Activated naive CD8-positive, alpha-beta T cell treated with anti-CD3 and anti-CD28 coated beads, Interleukin-2, amount 10 ng/mL, durations not matched to agents 7 days and 5 days (primary cell): ENCODE results near the gene FREM2. TPM values are rescaled to one million over a fixed set of nuclear protein-coding genes. Genes with fewer than 3 reads are reported as not detected.

Experiments used
- ATAC-seq: fragments of 150-1000 bp; cut with Tn5 transposase; one replicate; pipeline ENCODE4 v1.10.0; 2021; ENCODE audit warnings: low read depth, moderate library complexity
- POLR2A ChIA-PET: fragments of 350-600 bp; sonication (Branson Sonifier 250); formaldehyde crosslinking; loops from one replicate; lab custom pipeline; 2021; ENCODE audit warnings: antibody characterized with exemption; lab: Charles Lee
- DNase-seq: peaks from one replicate; pipeline ENCODE4 v3.0.0; 2021
- H3K27ac Mint-ChIP-seq: one replicate; pipeline ENCODE4 v1.8.0; 2022; ENCODE audit warnings: mild to moderate bottlenecking, mixed read lengths
- H3K27me3 Mint-ChIP-seq: one replicate; pipeline ENCODE4 v1.8.0; 2022; ENCODE audit warnings: mild to moderate bottlenecking, moderate library complexity, mixed read lengths
- H3K36me3 Mint-ChIP-seq: one replicate; pipeline ENCODE4 v1.8.0; 2021; ENCODE audit warnings: mild to moderate bottlenecking, mixed read lengths
- H3K4me1 Mint-ChIP-seq: one replicate; pipeline ENCODE4 v1.8.0; 2021; ENCODE audit warnings: mixed read lengths
- H3K4me3 Mint-ChIP-seq: one replicate; pipeline ENCODE4 v1.8.0; 2022; ENCODE audit warnings: mild to moderate bottlenecking, moderate library complexity, mixed read lengths
- H3K9me3 Mint-ChIP-seq: one replicate; pipeline ENCODE4 v1.8.0; 2021; ENCODE audit warnings: mixed read lengths
- total RNA-seq, 2 experiments: library from RNA; stranded (reverse); gene quantifications; one replicate each; pipeline ENCODE4 v1.2.3, GENCODE V29; 2021

FREM2 gene
- total RNA-seq, 2 experiments from 2014 or later, result not detected

DNA sequence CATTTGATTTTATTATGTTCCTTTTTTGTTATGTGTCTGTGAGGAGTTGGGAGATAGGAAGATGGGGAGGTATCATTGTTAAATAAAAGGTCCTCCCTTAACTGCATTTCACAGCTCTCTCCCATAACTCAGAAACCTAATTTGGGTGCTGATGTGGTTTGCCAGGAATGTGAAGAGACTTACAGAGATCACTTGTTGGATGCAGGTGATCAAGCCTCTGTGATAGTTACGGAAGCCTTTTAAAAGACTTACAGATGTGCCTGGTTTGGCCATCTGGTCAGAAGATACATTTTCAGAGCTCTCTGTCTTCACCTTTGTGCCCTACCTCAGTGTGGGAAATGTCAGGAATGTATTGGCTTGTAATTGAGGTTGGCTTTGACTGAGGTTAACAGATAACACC, 157.7 kb downstream of the FREM2 start:
- H3K4me1 Mint-ChIP-seq, result no peaks in the 10 kb centered on the region
- peaks cover 3% of the 10 kb centered on the region for H3K27me3 Mint-ChIP-seq
- DNase-seq (no peak), ATAC-seq (no peak)
- no peaks in the 10 kb centered on the region for H3K9me3 Mint-ChIP-seq
- no peak overlapping the region for H3K4me3 Mint-ChIP-seq
- H3K36me3 Mint-ChIP-seq, result no peaks in the 10 kb centered on the region
- POLR2A ChIA-PET, result no interaction called here
- no peak overlapping the region for H3K27ac Mint-ChIP-seq

DNA sequence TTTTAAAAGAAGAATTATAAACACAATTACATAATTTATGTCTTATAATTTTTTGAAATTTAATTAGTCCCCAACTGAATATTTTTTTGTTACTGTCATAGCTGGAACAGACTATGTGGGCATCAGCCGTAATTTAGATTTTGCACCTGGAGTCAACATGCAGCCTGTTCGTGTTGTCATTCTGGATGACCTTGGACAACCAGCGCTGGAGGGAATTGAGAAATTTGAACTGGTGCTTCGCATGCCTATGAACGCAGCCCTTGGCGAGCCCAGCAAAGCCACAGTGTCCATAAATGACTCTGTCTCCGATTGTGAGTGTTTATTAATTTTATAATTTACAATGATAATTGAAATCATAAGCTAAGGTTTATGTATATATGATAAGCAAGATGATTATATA, 161.5 kb downstream of the FREM2 start:
- Mint-ChIP-seq H3K27me3 (peaks cover 3% of the 10 kb centered on the region), H3K4me1 (no peaks in the 10 kb centered on the region), H3K27ac (no peak overlapping the region), H3K4me3 (no peak overlapping the region), H3K36me3 (no peaks in the 10 kb centered on the region), H3K9me3 (no peaks in the 10 kb centered on the region)
- POLR2A ChIA-PET, result no interaction called here
- ATAC-seq (no peak), DNase-seq (no peak)

DNA sequence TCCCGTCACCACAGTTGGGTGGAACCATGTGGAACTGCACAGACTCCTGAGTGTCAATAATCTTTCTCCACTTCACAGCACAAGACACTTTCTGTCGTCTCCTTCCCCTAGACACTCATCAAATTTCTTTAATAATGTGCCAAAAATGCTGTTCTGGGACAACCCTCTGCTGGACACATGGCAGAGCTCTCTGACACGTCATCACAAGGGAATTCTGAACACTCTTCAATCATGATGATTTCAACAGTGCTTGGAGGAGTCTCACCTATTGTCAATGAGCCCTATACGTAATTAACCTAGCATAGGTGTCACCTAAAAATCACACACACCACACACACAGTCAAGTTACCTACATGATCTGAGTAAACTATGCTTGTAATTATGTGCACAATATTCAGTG, 162.4 kb downstream of the FREM2 start:
- no peak for ATAC-seq

DNA sequence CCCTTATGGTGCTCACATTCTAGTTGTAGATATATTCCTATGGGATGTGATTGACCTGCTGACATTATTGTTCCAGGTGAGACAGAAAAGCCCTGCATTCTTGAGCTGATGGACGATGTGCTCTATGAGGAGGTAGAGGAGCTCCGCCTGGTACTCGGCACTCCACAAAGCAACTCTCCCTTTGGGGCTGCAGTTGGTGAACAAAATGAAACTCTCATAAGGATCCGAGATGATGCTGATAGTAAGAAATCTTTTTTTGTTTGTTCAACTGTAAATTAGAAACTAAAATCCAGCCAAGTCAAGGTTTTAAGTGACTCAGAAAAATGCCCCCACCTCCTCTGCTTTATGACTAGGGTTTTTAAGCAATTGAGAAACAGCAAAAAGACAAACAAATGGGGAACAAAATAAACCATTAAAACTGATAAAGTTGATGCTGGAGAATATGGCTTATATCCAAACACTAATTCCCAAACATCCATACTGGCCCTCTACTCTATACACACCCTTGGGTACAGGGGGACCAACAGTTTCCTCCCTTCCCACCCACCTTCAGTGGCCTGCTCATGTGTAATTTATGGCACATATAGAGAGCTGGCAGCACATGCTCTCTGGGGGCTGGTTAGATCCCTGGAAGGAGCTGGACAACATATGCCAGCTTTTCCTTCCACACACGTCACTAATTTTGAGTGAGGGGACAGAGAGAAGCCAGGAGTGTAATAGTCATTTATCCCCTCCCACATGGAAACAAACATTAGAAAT, 164.2 kb downstream of the FREM2 start:
- H3K36me3 Mint-ChIP-seq, result no peaks in the 10 kb centered on the region
- DNase-seq (no peak), ATAC-seq (no peak)
- H3K4me3 Mint-ChIP-seq, result no peak overlapping the region
- POLR2A ChIA-PET, result no interaction called here
- no peaks in the 10 kb centered on the region for H3K9me3 Mint-ChIP-seq
- no peak overlapping the region for H3K27ac Mint-ChIP-seq
- H3K27me3 Mint-ChIP-seq, result peaks cover 4% of the 10 kb centered on the region
- H3K4me1 Mint-ChIP-seq, result no peaks in the 10 kb centered on the region

More for the DNA sequence above, 162.4 kb downstream of the FREM2 start:
- no peaks in the 10 kb centered on the region for H3K4me1 Mint-ChIP-seq
- no peak overlapping the region for H3K27ac Mint-ChIP-seq
- DNase-seq, result no peak
- no peaks in the 10 kb centered on the region for H3K36me3 Mint-ChIP-seq
- no peaks in the 10 kb centered on the region for H3K9me3 Mint-ChIP-seq
- POLR2A ChIA-PET, result no interaction called here
- H3K4me3 Mint-ChIP-seq, result no peak overlapping the region
- H3K27me3 Mint-ChIP-seq, result peaks cover 3% of the 10 kb centered on the region

DNA sequence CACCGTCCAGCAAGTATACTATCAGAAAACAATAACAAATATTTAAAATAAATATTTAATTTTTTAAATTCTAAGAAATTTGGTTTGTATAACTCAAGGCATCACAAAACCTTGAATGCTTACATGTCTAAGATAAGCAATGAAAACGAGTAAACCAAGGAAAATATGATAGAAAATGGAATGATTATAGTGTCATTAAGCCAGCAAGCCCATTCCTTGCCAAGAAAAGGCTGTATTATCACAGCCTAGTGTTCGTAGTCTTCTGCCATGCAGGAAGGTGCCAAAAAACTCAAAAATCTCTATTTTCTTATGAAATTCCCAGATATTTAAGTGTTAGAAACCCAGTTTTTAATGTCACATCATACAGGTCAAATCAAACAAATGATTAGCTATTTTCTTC, 167.3 kb downstream of the FREM2 start:
- no peak overlapping the region for H3K27ac Mint-ChIP-seq
- H3K4me3 Mint-ChIP-seq, result no peak overlapping the region
- peaks cover 2% of the 10 kb centered on the region for H3K27me3 Mint-ChIP-seq
- ATAC-seq (no peak), DNase-seq (no peak)
- no peaks in the 10 kb centered on the region for H3K36me3 Mint-ChIP-seq
- H3K4me1 Mint-ChIP-seq, result no peaks in the 10 kb centered on the region
- POLR2A ChIA-PET, result no interaction called here
- no peaks in the 10 kb centered on the region for H3K9me3 Mint-ChIP-seq

DNA sequence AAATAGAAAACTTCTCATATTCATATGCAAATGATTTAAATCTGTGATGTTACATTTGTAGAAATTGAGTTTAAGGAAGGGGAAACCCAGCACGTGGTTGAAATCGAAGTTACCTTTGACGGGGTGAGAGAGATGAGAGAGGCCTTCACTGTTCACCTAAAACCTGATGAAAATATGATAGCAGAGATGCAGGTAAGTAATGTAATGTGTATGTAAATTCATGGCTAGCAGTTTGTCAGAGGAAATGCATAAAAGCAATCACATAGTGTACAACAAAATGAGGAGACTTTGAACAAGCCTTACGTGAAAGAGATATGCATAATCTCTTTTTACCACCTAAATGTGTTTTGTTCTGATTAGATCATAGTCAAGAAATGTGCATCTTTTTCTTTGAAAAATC, 169.2 kb downstream of the FREM2 start:
- no peaks in the 10 kb centered on the region for H3K9me3 Mint-ChIP-seq
- DNase-seq (no peak), ATAC-seq (no peak)
- H3K27ac Mint-ChIP-seq, result no peak overlapping the region
- H3K36me3 Mint-ChIP-seq, result no peaks in the 10 kb centered on the region
- H3K4me1 Mint-ChIP-seq, result no peaks in the 10 kb centered on the region
- no peak overlapping the region for H3K4me3 Mint-ChIP-seq
- peaks cover 8% of the 10 kb centered on the region for H3K27me3 Mint-ChIP-seq
- POLR2A ChIA-PET, result no interaction called here

DNA sequence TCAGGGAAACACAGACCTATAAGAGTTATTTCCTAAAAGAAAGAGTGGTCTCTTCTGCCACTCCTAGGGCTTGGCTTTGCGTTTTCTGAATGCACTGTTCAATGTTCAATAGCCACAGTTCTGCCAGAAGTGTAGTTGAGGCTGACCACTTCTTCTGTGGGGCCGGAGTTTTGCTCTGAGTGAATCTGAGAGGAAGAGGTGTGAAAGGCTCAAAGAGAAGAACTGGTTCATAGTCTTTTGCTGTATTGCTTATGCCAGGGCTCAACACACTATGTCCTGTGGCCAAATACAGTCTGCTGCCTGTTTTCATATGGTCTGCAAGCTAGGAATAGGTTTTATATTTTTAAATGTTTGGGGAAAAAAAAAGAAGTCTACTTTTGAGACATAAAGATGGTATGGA, 175.6 kb downstream of the FREM2 start:
- Mint-ChIP-seq H3K27me3 (peaks cover 9% of the 10 kb centered on the region), H3K9me3 (no peaks in the 10 kb centered on the region), H3K4me1 (no peaks in the 10 kb centered on the region), H3K27ac (no peak overlapping the region), H3K4me3 (no peak overlapping the region), H3K36me3 (no peaks in the 10 kb centered on the region)
- ATAC-seq (no peak), DNase-seq (no peak)
- POLR2A ChIA-PET, result no interaction called here

DNA sequence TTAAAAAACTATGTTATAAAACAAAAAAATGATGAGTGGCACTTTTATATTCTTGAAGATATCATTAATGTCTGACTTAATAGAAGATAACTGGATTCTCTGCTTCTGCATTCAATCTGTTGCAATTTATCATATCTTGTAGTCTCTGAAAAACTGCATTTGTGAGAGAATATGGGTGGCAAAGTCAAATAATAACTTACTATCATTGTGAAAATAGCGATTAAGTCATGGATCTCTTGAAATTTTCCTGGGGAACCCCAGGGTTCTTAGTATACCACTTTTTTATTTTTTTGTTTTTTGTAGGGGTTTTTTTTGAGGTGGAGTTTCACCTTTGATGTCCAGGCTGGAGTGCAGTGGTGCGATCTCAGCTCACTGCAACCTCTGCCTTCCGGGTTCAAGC, 176.7 kb downstream of the FREM2 start:
- H3K9me3 Mint-ChIP-seq, result no peaks in the 10 kb centered on the region
- H3K36me3 Mint-ChIP-seq, result no peaks in the 10 kb centered on the region
- POLR2A ChIA-PET, result no interaction called here
- peaks cover 9% of the 10 kb centered on the region for H3K27me3 Mint-ChIP-seq
- DNase-seq (no peak), ATAC-seq (no peak)
- no peaks in the 10 kb centered on the region for H3K4me1 Mint-ChIP-seq
- H3K4me3 Mint-ChIP-seq, result no peak overlapping the region
- no peak overlapping the region for H3K27ac Mint-ChIP-seq

DNA sequence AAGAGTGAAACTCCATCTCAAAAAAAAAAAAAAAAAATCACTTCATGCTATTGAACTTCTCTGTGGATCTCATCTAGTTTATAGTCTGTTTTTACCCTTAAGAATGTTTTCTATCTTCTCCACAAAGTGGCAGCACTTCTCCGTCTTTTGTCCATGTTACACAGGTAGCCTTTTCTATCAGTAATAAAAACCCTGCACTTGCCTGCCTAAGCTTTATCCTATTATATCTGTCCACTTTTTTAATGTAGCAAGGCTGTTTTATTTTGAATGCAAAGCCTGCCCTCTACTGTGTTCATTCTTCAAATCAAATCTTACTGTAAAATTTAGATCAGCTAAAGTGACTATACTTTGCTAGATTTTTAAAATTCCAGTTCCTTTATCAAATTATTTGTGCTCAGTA, 179.8 kb downstream of the FREM2 start:
- H3K9me3 Mint-ChIP-seq, result no peaks in the 10 kb centered on the region
- H3K36me3 Mint-ChIP-seq, result no peaks in the 10 kb centered on the region
- no peak for ATAC-seq
- no peak overlapping the region for H3K27ac Mint-ChIP-seq
- no peak for DNase-seq
- H3K27me3 Mint-ChIP-seq, result peaks cover 15% of the 10 kb centered on the region
- H3K4me3 Mint-ChIP-seq, result no peak overlapping the region
- no peaks in the 10 kb centered on the region for H3K4me1 Mint-ChIP-seq
- POLR2A ChIA-PET, result no interaction called here

DNA sequence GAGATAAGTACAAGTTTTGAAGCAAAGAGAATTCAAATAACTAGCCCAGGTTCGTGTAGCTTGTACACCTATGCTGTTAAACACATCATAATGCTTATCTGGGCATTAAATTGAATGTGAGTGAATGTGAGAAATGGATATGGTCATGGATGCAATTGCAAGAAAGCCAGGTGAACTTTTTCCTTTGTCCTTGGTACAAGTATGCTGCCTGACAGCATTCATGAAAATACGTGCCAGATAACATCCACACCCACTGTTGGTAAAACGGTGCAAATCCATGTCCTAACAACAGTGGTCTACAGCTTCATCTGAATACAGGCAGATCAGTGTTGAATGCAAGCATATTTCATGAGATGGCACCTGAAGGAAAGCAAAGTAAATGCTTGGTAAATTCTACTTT, 181.5 kb downstream of the FREM2 start:
- DNase-seq (no peak), ATAC-seq (no peak)
- no peak overlapping the region for H3K27ac Mint-ChIP-seq
- POLR2A ChIA-PET, result no interaction called here
- H3K4me1 Mint-ChIP-seq, result peaks cover 2% of the 10 kb centered on the region
- no peaks in the 10 kb centered on the region for H3K36me3 Mint-ChIP-seq
- no peaks in the 10 kb centered on the region for H3K9me3 Mint-ChIP-seq
- peaks cover 18% of the 10 kb centered on the region for H3K27me3 Mint-ChIP-seq
- H3K4me3 Mint-ChIP-seq, result no peak overlapping the region

DNA sequence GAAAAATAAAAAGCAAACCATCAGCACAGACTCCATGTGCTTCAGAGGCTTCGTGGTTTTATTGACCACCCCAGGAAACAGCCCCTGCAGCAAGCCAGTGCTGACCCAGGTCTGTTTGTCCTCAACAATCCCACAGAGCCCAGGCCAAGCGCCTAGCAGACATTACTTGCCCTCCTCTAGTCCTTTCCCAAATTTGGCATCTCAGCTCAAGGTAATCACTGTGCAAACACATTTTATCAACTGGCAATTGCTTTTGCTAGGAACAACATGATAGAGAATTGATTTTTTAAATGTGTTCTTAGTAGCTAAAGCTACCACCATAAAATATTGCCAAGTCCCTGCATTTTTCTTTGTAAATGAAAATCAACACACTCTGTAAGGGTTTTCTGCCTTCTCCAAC, 182.0 kb downstream of the FREM2 start:
- peaks cover 2% of the 10 kb centered on the region for H3K4me1 Mint-ChIP-seq
- POLR2A ChIA-PET, result no interaction called here
- ATAC-seq (no peak), DNase-seq (no peak)
- H3K9me3 Mint-ChIP-seq, result no peaks in the 10 kb centered on the region
- no peak overlapping the region for H3K27ac Mint-ChIP-seq
- no peaks in the 10 kb centered on the region for H3K36me3 Mint-ChIP-seq
- H3K4me3 Mint-ChIP-seq, result no peak overlapping the region
- peaks cover 18% of the 10 kb centered on the region for H3K27me3 Mint-ChIP-seq

DNA sequence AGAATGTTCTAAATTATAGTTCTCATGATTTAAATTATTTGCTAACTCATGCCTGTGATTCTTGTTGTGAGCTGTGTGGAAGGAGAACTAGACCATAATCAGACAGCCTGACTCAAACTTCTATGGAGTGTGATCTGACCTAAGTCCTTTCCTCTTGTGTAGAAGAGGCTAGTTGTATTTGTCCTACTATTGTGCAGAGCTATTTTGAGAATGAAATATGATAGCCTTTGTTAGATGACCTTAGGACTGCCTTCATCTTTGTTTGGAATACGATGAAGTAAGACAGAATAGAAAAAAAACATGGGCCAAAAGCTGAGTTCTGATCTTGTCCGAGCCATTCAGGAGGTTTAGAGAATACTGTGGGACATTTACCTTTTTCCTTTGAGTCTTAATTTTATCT, 184.4 kb downstream of the FREM2 start:
- no peaks in the 10 kb centered on the region for H3K36me3 Mint-ChIP-seq
- H3K9me3 Mint-ChIP-seq, result no peaks in the 10 kb centered on the region
- POLR2A ChIA-PET, result no interaction called here
- DNase-seq (no peak), ATAC-seq (no peak)
- peaks cover 2% of the 10 kb centered on the region for H3K4me1 Mint-ChIP-seq
- H3K27me3 Mint-ChIP-seq, result peaks cover 15% of the 10 kb centered on the region
- H3K4me3 Mint-ChIP-seq, result no peak overlapping the region
- no peak overlapping the region for H3K27ac Mint-ChIP-seq

DNA sequence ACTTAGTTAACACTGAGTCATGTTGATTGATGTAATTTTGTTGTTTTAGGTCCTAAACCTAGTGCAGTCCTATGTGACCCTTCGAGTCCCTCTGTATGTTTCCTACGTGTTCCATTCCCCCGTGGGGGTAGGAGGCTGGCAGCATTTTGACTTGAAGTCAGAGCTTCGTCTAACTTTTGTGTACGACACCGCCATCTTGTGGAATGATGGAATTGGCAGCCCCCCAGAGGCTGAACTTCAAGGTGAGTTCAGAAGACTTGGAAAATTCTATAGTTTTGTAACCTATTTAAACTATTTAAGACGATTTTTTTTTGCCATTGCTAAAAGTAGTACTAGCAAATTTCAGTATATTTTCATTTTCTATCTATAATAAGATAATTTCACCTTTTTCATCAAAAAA, 185.8 kb downstream of the FREM2 start:
- H3K4me3 Mint-ChIP-seq, result no peak overlapping the region
- H3K36me3 Mint-ChIP-seq, result no peaks in the 10 kb centered on the region
- ATAC-seq (no peak), DNase-seq (peak; percentile 30)
- H3K27me3 Mint-ChIP-seq, result peaks cover 15% of the 10 kb centered on the region
- peaks cover 2% of the 10 kb centered on the region for H3K4me1 Mint-ChIP-seq
- H3K9me3 Mint-ChIP-seq, result no peaks in the 10 kb centered on the region
- POLR2A ChIA-PET, result no interaction called here
- no peak overlapping the region for H3K27ac Mint-ChIP-seq

DNA sequence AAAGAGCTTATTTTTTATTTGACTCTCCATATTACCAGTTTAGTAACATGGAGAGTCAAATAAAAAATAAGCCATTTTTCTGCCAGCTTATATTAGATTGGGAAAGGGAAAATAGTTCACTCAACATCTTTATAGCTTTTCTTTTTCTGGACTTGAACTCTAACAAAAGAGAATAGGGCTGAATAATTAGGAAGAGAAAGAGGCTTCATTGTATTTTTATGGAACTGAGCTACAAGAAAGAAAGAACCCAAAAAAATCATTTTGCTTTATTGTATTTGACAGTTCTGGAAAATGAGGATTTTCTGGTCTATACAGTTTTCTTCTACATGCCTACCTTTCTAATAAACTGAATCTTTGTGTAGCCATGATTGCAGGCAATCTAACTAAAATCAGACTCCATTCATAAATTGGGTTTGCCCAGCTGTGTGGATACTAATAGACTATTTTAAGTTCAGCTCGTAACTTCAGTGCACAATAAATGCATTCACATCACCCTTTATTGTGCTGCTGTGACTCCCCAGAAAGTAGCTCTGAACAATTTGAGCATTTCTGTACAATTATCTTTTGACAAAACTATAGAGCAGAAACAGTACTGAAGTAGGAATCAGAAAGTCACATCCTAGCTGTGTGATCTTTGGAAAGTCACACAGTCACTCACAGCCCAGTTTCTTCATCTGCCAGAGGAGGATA, 188.5 kb downstream of the FREM2 start:
- Mint-ChIP-seq H3K9me3 (no peaks in the 10 kb centered on the region), H3K36me3 (no peaks in the 10 kb centered on the region), H3K4me1 (peaks cover 2% of the 10 kb centered on the region), H3K27ac (no peak overlapping the region), H3K4me3 (no peak overlapping the region), H3K27me3 (peaks cover 10% of the 10 kb centered on the region)
- ATAC-seq, result no peak
- DNase-seq, result no peak
- POLR2A ChIA-PET, result no interaction called here
